Endothelial cell of umbilical vein (primary cell): Measurements from ENCODE around the gene KCNAB2. TPM values are rescaled to one million over a fixed set of nuclear protein-coding genes. Genes with fewer than 3 reads are reported as not detected.

Source experiments
- BruUV-seq: library from RNA; stranded (reverse); fragments of 400-500 nt; replicated peaks from 2 replicates; lab custom pipeline; 2021; lab: Mats Ljungman, UMichigan
- CTCF ChIA-PET: fragments of 300-600, 350-600 bp; sonication (Branson Sonifier 250); formaldehyde crosslinking; loops from one replicate; lab custom pipeline; 2021; ENCODE audit warnings: antibody characterized with exemption, inconsistent platforms; lab: Charles Lee
- POLR2A ChIA-PET: fragments of 300-600, 350-600 bp; sonication (Branson Sonifier 250); formaldehyde crosslinking; loops from one replicate; lab custom pipeline; 2021; ENCODE audit warnings: antibody characterized with exemption, inconsistent platforms; lab: Charles Lee
- DNase-seq: peaks from one replicate; pipeline ENCODE4 v3.0.0-alpha.2; 2011; ENCODE audit warnings: low read depth, low spot score
- FAIRE-seq: peaks from 2 replicates; lab custom pipeline; 2011; peaks lifted over from hg19 to GRCh38; lab: Jason Lieb, UNC
- H2AFZ ChIP-seq: 2 replicates; pipeline ENCODE4 v1.6.0; 2012; ENCODE audit warnings: low read depth, low read length, control low read depth, inconsistent platforms
- H3K27ac ChIP-seq: 2 replicates; pipeline ENCODE4 v1.5.1; 2011; ENCODE audit warnings: low read depth, mild to moderate bottlenecking, control low read depth, low read length, moderate library complexity; ENCODE audit not compliant: insufficient read depth
- H3K27me3 ChIP-seq, 2 experiments: 2 replicates each; pipeline versions ENCODE4 v1.6.0 to v1.6.1; 2011; ENCODE audit warnings: low read length in 2 of 2, mixed read lengths in 1 of 2; ENCODE audit not compliant: control insufficient read depth in 2 of 2, insufficient read depth in 2 of 2
- H3K36me3 ChIP-seq, 2 experiments: 2 replicates in 1 of 2; 3 replicates in 1 of 2; pipeline ENCODE4 v1.5.1; 2011; ENCODE audit warnings: low read length in 2 of 2, mild to moderate bottlenecking in 1 of 2, moderate library complexity in 1 of 2; ENCODE audit not compliant: control insufficient read depth in 2 of 2, insufficient read depth in 2 of 2; ENCODE audit errors: extremely low read depth in 1 of 2
- H3K4me1 ChIP-seq: 3 replicates; pipeline ENCODE4 v1.5.1; 2011; ENCODE audit warnings: mild to moderate bottlenecking, low read length; ENCODE audit not compliant: control insufficient read depth, insufficient read depth; ENCODE audit errors: extremely low read depth
- H3K4me2 ChIP-seq: 2 replicates; pipeline ENCODE4 v1.6.1; 2011; ENCODE audit warnings: low read length, control low read depth, mixed read lengths; ENCODE audit not compliant: insufficient read depth
- H3K4me3 ChIP-seq, 3 experiments: fragments of 200-600 bp in 1 of 3; sonication (generic), shearing (Covaris generic) in 1 of 3; replicated peaks in 1 of 3; 2 replicates each; pipeline ENCODE4 v1.5.1; 2011 to 2016; ENCODE audit warnings: control low read depth in 3 of 3, low read length in 3 of 3, mild to moderate bottlenecking in 2 of 3, inconsistent platforms in 1 of 3, low read depth in 1 of 3, moderate library complexity in 1 of 3; ENCODE audit not compliant: insufficient read depth in 1 of 3
- H3K79me2 ChIP-seq: 2 replicates; pipeline ENCODE4 v1.6.0; 2012; ENCODE audit warnings: low read length, inconsistent platforms; ENCODE audit not compliant: control insufficient read depth, insufficient read depth
- H3K9ac ChIP-seq: replicated peaks from 2 replicates; pipeline ENCODE3; 2011; ENCODE audit warnings: low read length, control low read depth; ENCODE audit not compliant: insufficient read depth; ENCODE audit errors: extremely low read depth
- H3K9me1 ChIP-seq: replicated peaks from 3 replicates; pipeline ENCODE4 v1.6.0; 2011; ENCODE audit warnings: mild to moderate bottlenecking, low read length; ENCODE audit not compliant: control insufficient read depth, insufficient read depth; ENCODE audit errors: extremely low read depth
- H3K9me3 ChIP-seq: replicated peaks from 2 replicates; pipeline ENCODE4 v1.5.1; 2012; ENCODE audit warnings: low read length, inconsistent platforms; ENCODE audit not compliant: control insufficient read depth, insufficient read depth
- H4K20me1 ChIP-seq: replicated peaks from 2 replicates; pipeline ENCODE3; 2011; ENCODE audit warnings: mild to moderate bottlenecking, low read length; ENCODE audit not compliant: control insufficient read depth, insufficient read depth; ENCODE audit errors: extremely low read depth
- CTCF ChIP-seq, 2 donors: IDR thresholded peaks; 1 replicate in 1 of 2; 2 replicates in 1 of 2; pipeline ENCODE4 v1.5.1; 2011; ENCODE audit warnings: low read length in 2 of 2, mild to moderate bottlenecking in 2 of 2, moderate library complexity in 2 of 2, control low read depth in 1 of 2, inconsistent platforms in 1 of 2, low read depth in 1 of 2; ENCODE audit not compliant: insufficient read depth in 1 of 2; ENCODE audit errors: extremely low read depth in 1 of 2
- EZH2 ChIP-seq: IDR thresholded peaks from 2 replicates; pipeline ENCODE4 v1.6.1; 2012; ENCODE audit warnings: borderline replicate concordance, low read depth, mild to moderate bottlenecking, moderate library complexity, low read length, inconsistent platforms; ENCODE audit not compliant: severe bottlenecking
- FOS ChIP-seq: IDR thresholded peaks from 2 replicates; pipeline ENCODE4 v1.6.1; 2011; ENCODE audit warnings: mild to moderate bottlenecking, low read length, moderate library complexity, borderline replicate concordance; ENCODE audit not compliant: insufficient read depth
- GATA2 ChIP-seq: IDR thresholded peaks from 2 replicates; pipeline ENCODE4 v1.7.0; 2011; ENCODE audit warnings: low read depth, mild to moderate bottlenecking, moderate library complexity, mixed read lengths, low read length; ENCODE audit not compliant: insufficient read length, insufficient read depth
- JUN ChIP-seq: IDR thresholded peaks from 2 replicates; pipeline ENCODE4 v1.6.1; 2011; ENCODE audit warnings: borderline replicate concordance, low read depth; ENCODE audit not compliant: insufficient read length, insufficient read depth
- MAX ChIP-seq: IDR thresholded peaks from 2 replicates; pipeline ENCODE4 v1.6.1; 2011; ENCODE audit not compliant: insufficient read depth, insufficient read length
- MYC ChIP-seq: IDR thresholded peaks from one replicate; pipeline ENCODE4 v1.6.1; 2011; ENCODE audit warnings: mild to moderate bottlenecking, low read depth, low read length
- POLR2A ChIP-seq: IDR thresholded peaks from 2 replicates; pipeline ENCODE4 v1.6.1; 2012; ENCODE audit warnings: low read depth, mild to moderate bottlenecking, control low read depth, low read length
- POLR2AphosphoS5 ChIP-seq: IDR thresholded peaks from 2 replicates; pipeline ENCODE4 v1.6.1; 2012; ENCODE audit warnings: low read depth, mild to moderate bottlenecking, control low read depth, low read length, moderate library complexity; ENCODE audit not compliant: insufficient read depth
- dilution Hi-C: fragments of 300-500 bp; cut with MboI; formaldehyde crosslinking; loops from one replicate; pipeline ENCODE4 v1.15.0; 2019; ENCODE audit warnings: low sequenced_read_pairs; ENCODE audit not compliant: extremely low pct_ligation_motif_present
- intact Hi-C: fragments of 100-400 bp; cut with micrococcal nuclease; formaldehyde crosslinking; loops from one replicate; pipeline ENCODE4 v1.10.0; 2022
- polyA plus RNA-seq, 4 experiments: library from polyadenylated mRNA; depleted of rRNA in 3 of 4; stranded (reverse) in 3 of 4; unstranded in 1 of 4; fragments of >200 nt; gene quantifications; 2 replicates each; pipeline versions ENCODE4 v1.2.1 to v1.2.3, GENCODE V29; 2011 to 2012; ENCODE audit warnings: missing spikeins in 1 of 4
- total RNA-seq: library from RNA; stranded (reverse); gene quantifications from 2 replicates; pipeline ENCODE4 v1.2.3, GENCODE V29; 2021

Gene KCNAB2
- total and polyA plus RNA-seq, 2 donors (not counting 3 experiments of a cell fraction or from before 2014, with no cell fraction given) = 2.4 to 3.8 TPM

GRCh38 chr1:6011161-6011945 is 34.3 kb upstream of the KCNAB2 start:
- Histone ChIP-seq H3K27me3 (no peaks in the 10 kb centered on the region), H3K79me2 (no peaks in the 10 kb centered on the region), H3K9me1 (no peaks in the 10 kb centered on the region), H3K9ac (no peak overlapping the region), H2AFZ (no peak overlapping the region), H3K36me3 (no peaks in the 10 kb centered on the region), H3K4me3 (no peak overlapping the region), H3K27ac (no peak overlapping the region), H3K9me3 (no peaks in the 10 kb centered on the region), H4K20me1 (no peaks in the 10 kb centered on the region), H3K4me1 (no peaks in the 10 kb centered on the region), H3K4me2 (no peak overlapping the region)
- no peak for DNase-seq
- dilution Hi-C loops = no loop called here
- CTCF ChIA-PET = no interaction called here
- intact Hi-C loops = no loop called here
- no TSS peak for BruUV-seq
- no peak for TF ChIP-seq GATA2
- TF ChIP-seq POLR2AphosphoS5 = no peak
- no peak for TF ChIP-seq JUN
- no peak for TF ChIP-seq MYC
- TF ChIP-seq POLR2A = no peak
- no peak for TF ChIP-seq CTCF (IDR thresholded peaks at IDR 0.05; ENCODE audit: extremely low read depth in 1 of 2, insufficient read depth in 1 of 2, low read depth in 1 of 2, low read length in 2 of 2)
- no peak for TF ChIP-seq EZH2
- TF ChIP-seq MAX = no peak
- TF ChIP-seq FOS = no peak
- POLR2A ChIA-PET = no interaction called here
- no peak for FAIRE-seq
